ENCODE data around the gene GOLGB1. TPM values are rescaled to one million over a fixed set of nuclear protein-coding genes. Genes with fewer than 3 reads are reported as not detected.

The GOLGB1 gene
- total and polyA plus RNA-seq, 10 of the 15 experiments (the other 5 are each of a cell fraction or from before 2014, with no cell fraction given), result 7.4 to 34.5 (median 21.8) TPM

DNA sequence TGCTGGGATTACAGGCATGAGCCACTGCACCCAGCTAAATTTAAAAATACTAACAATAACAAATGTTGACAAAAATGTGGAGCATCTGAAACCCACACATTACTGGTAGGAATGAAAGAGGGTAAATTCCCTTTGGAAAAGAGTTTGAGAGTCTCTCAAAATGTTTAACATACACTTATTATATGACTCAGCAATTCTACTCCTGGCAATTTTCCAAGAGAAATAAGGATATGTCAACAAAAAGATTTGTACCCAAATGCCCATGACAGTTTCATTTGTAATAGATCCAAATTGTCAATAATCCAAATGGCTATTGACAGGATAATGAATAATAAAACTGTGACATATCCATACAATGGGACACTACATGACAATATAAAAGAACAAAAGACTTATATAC is 97.9 kb downstream of the GOLGB1 start:
- H2AFZ ChIP-seq (ENCODE audit: control insufficient read depth, low read depth, low read length), result no peak overlapping the region
- H3K36me3 ChIP-seq (ENCODE audit: control insufficient read depth in 2 of 2, insufficient read depth in 2 of 2, low read length in 1 of 2), result peaks cover 3 to 28% of the 10 kb centered on the region in 2 experiments; a peak in 3 of 4 replicates
- H3K4me1 ChIP-seq (ENCODE audit: control insufficient read depth, insufficient read depth, low read length), result peaks cover 20% of the 10 kb centered on the region
- no peak for ATAC-seq
- no peaks in the 10 kb centered on the region for H3K27me3 ChIP-seq (replicated peaks in 1 of 2; ENCODE audit: control insufficient read depth in 2 of 2, insufficient read depth in 2 of 2, low read length in 1 of 2)
- peaks cover 18% of the 10 kb centered on the region for H3K79me2 ChIP-seq (ENCODE audit: control insufficient read depth, insufficient read depth, low read length)
- H3K27ac ChIP-seq (ENCODE audit: control insufficient read depth, insufficient read depth), result no peak overlapping the region
- no TSS peak for BruUV-seq (replicated peaks)
- RAD21 ChIA-PET (ENCODE audit: unreplicated experiment), result no interaction called here
- no peak for FAIRE-seq
- no peak for DNase-seq (ENCODE audit: low read depth, low spot score)
- TF ChIP-seq BACH1 (IDR thresholded peaks at IDR 0.05; ENCODE audit: borderline replicate concordance) (peak; percentile 86), ZNF384 (IDR thresholded peaks at IDR 0.05; ENCODE audit: borderline replicate concordance, low read depth, low read length) (no peak)
- no peaks in the 10 kb centered on the region; the same call in 2 of the 3 replicates for H3K9me3 ChIP-seq (replicated peaks; ENCODE audit: control insufficient read depth, insufficient read depth, low read length)
- H3K4me3 ChIP-seq, result no peak overlapping the region
- no peak overlapping the region for H3K9ac ChIP-seq (ENCODE audit: control insufficient read depth, insufficient read depth, low read length)
- in situ Hi-C loops (cut with MboI), result loop anchor here (10.0 kb wide), 1 partner anchor 1033 kb away; the partner anchor contains the start of gene PARP14
- SMC1A ChIA-PET (ENCODE audit: uncharacterized antibody, unreplicated experiment), result interaction anchor here (1.8 kb wide), 2 partner anchors 8 to 30 kb away, joined by 3 to 6 read pairs; partner anchors contain the start of gene HCLS1
- CTCF ChIA-PET, result interaction anchor here (0.6 kb wide), 1 partner anchor 69 kb away, joined by 4 read pairs; no protein-coding TSS in a partner anchor
- no peak overlapping the region for H3K4me2 ChIP-seq (ENCODE audit: control insufficient read depth, insufficient read depth)
- H4K20me1 ChIP-seq (ENCODE audit: control insufficient read depth, insufficient read depth), result no peaks in the 10 kb centered on the region
- intact Hi-C loops (cut with micrococcal nuclease; ENCODE audit: unreplicated experiment), result loop anchor here (10.0 kb wide), 1 partner anchor 423 kb away; no protein-coding TSS in a partner anchor
- POLR2A ChIA-PET, result interaction anchor here (2.6 kb wide), 1 partner anchor 9 kb away, joined by 14 read pairs; the partner anchor contains the start of gene HCLS1

DNA sequence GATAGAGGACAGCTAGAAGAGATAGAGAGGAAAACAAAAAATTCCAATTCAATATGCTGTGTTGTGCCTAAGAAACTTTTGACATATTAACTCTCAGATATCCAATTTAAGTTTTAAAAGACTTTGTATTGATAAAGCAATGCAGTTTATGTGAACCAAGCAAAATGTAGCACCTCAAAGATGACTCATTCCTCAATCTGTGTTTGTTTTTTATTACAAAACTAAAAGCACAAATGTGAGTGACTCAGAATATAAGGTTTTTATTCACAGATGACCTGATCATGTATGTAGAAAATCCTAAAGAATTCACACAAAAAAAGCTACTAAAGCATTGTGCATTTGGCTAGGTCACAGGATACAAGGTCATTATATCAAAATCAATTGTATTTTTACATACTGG is 99.9 kb downstream of the GOLGB1 start:
- no peak for ATAC-seq
- Histone ChIP-seq H3K27ac (ENCODE audit: control insufficient read depth, insufficient read depth) (no peak overlapping the region), H3K36me3 (ENCODE audit: control insufficient read depth in 2 of 2, insufficient read depth in 2 of 2, low read length in 1 of 2) (peaks cover 6 to 19% of the 10 kb centered on the region in 2 experiments), H2AFZ (ENCODE audit: control insufficient read depth, low read depth, low read length) (no peak overlapping the region), H3K9ac (ENCODE audit: control insufficient read depth, insufficient read depth, low read length) (no peak overlapping the region), H4K20me1 (ENCODE audit: control insufficient read depth, insufficient read depth) (no peaks in the 10 kb centered on the region), H3K4me1 (ENCODE audit: control insufficient read depth, insufficient read depth, low read length) (peaks cover 12% of the 10 kb centered on the region), H3K9me3 (replicated peaks; ENCODE audit: control insufficient read depth, insufficient read depth, low read length) (no peaks in the 10 kb centered on the region; the same call in 2 of the 3 replicates), H3K79me2 (ENCODE audit: control insufficient read depth, insufficient read depth, low read length) (peaks cover 15% of the 10 kb centered on the region), H3K4me2 (ENCODE audit: control insufficient read depth, insufficient read depth) (no peak overlapping the region), H3K4me3 (no peak overlapping the region), H3K27me3 (replicated peaks in 1 of 2; ENCODE audit: control insufficient read depth in 2 of 2, insufficient read depth in 2 of 2, low read length in 1 of 2) (no peaks in the 10 kb centered on the region)
- in situ Hi-C loops (cut with MboI), result loop anchor here (10.0 kb wide), 1 partner anchor 1035 kb away; the partner anchor contains the start of gene PARP14
- RAD21 ChIA-PET (ENCODE audit: unreplicated experiment), result no interaction called here
- DNase-seq (ENCODE audit: low read depth, low spot score), result no peak
- FAIRE-seq, result no peak
- SMC1A ChIA-PET (ENCODE audit: uncharacterized antibody, unreplicated experiment), result interaction anchor here (1.2 to 1.8 kb wide), 2 partner anchors 10 kb away, joined by 4 to 6 read pairs; partner anchors contain the start of gene HCLS1
- POLR2A ChIA-PET, result interaction anchor here (2.6 kb wide), 1 partner anchor 11 kb away, joined by 14 read pairs; the partner anchor contains the start of gene HCLS1
- no TSS peak for BruUV-seq (replicated peaks)
- CTCF ChIA-PET, result interaction anchor here (1.1 kb wide), 1 partner anchor 49 kb away, joined by 3 read pairs; no protein-coding TSS in a partner anchor
- intact Hi-C loops (cut with micrococcal nuclease; ENCODE audit: unreplicated experiment), result loop anchor here (10.0 kb wide), 1 partner anchor 425 kb away; no protein-coding TSS in a partner anchor
- no peak for TF ChIP-seq POLR2AphosphoS2 (IDR thresholded peaks at IDR 0.05; ENCODE audit: low read depth, low read length)
- TF ChIP-seq RBBP5 (conservative IDR thresholded peaks at IDR 0.05), result no peak
- TF ChIP-seq, protein P1, sequence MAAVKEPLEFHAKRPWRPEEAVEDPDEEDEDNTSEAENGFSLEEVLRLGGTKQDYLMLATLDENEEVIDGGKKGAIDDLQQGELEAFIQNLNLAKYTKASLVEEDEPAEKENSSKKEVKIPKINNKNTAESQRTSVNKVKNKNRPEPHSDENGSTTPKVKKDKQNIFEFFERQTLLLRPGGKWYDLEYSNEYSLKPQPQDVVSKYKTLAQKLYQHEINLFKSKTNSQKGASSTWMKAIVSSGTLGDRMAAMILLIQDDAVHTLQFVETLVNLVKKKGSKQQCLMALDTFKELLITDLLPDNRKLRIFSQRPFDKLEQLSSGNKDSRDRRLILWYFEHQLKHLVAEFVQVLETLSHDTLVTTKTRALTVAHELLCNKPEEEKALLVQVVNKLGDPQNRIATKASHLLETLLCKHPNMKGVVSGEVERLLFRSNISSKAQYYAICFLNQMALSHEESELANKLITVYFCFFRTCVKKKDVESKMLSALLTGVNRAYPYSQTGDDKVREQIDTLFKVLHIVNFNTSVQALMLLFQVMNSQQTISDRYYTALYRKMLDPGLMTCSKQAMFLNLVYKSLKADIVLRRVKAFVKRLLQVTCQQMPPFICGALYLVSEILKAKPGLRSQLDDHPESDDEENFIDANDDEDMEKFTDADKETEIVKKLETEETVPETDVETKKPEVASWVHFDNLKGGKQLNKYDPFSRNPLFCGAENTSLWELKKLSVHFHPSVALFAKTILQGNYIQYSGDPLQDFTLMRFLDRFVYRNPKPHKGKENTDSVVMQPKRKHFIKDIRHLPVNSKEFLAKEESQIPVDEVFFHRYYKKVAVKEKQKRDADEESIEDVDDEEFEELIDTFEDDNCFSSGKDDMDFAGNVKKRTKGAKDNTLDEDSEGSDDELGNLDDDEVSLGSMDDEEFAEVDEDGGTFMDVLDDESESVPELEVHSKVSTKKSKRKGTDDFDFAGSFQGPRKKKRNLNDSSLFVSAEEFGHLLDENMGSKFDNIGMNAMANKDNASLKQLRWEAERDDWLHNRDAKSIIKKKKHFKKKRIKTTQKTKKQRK (IDR thresholded peaks at IDR 0.05; ENCODE audit: low read depth, low read length), result no peak
- TF ChIP-seq SMC3 (IDR thresholded peaks at IDR 0.05; ENCODE audit: borderline replicate concordance, low read length), result no peak
- no peak for TF ChIP-seq EP300 (IDR thresholded peaks at IDR 0.05; ENCODE audit: borderline replicate concordance in 1 of 2, control insufficient read depth in 1 of 2, low read depth in 2 of 2, low read length in 2 of 2)
- TF ChIP-seq, protein P2, sequence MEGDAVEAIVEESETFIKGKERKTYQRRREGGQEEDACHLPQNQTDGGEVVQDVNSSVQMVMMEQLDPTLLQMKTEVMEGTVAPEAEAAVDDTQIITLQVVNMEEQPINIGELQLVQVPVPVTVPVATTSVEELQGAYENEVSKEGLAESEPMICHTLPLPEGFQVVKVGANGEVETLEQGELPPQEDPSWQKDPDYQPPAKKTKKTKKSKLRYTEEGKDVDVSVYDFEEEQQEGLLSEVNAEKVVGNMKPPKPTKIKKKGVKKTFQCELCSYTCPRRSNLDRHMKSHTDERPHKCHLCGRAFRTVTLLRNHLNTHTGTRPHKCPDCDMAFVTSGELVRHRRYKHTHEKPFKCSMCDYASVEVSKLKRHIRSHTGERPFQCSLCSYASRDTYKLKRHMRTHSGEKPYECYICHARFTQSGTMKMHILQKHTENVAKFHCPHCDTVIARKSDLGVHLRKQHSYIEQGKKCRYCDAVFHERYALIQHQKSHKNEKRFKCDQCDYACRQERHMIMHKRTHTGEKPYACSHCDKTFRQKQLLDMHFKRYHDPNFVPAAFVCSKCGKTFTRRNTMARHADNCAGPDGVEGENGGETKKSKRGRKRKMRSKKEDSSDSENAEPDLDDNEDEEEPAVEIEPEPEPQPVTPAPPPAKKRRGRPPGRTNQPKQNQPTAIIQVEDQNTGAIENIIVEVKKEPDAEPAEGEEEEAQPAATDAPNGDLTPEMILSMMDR (IDR thresholded peaks at IDR 0.05 in 2 of 3, conservative IDR thresholded peaks at IDR 0.05 in 1 of 3; ENCODE audit: control insufficient read depth in 2 of 3, extremely low read depth in 1 of 3, insufficient read depth in 1 of 3, low read depth in 3 of 3, low read length in 3 of 3), result no peak
- no peak for TF ChIP-seq NFYA (IDR thresholded peaks at IDR 0.05; ENCODE audit: borderline replicate concordance, low read depth, low read length)
- no peak for TF ChIP-seq BMI1 (IDR thresholded peaks at IDR 0.05; ENCODE audit: borderline replicate concordance)
- no peak for TF ChIP-seq MEF2B (IDR thresholded peaks at IDR 0.05; ENCODE audit: partially characterized antibody, poor library complexity, severe bottlenecking)

Data from GM12878 (cell line).